ENCODE results near the gene PTPRD.

DNA sequence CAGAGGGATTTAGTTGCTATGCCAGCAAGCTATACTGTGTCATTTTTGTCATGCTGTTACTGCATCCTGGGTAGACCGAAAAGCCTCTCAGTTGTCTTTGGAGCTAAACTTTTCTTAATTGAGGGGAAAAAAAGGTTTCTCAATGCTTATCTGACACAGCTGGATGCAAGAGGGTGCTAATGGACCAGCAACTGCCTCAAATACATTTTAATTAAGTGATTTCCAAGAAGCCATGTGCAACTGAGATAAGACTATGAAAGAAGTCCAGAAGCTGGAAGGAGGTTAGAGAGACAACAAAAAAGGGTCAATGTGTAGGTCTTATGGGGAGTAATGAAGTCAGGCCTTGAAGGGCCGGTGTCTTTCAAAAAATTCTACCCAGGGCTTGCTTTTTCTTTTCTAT, 2347.5 kb downstream of the PTPRD start:
- TF ChIP-seq, protein P1, sequence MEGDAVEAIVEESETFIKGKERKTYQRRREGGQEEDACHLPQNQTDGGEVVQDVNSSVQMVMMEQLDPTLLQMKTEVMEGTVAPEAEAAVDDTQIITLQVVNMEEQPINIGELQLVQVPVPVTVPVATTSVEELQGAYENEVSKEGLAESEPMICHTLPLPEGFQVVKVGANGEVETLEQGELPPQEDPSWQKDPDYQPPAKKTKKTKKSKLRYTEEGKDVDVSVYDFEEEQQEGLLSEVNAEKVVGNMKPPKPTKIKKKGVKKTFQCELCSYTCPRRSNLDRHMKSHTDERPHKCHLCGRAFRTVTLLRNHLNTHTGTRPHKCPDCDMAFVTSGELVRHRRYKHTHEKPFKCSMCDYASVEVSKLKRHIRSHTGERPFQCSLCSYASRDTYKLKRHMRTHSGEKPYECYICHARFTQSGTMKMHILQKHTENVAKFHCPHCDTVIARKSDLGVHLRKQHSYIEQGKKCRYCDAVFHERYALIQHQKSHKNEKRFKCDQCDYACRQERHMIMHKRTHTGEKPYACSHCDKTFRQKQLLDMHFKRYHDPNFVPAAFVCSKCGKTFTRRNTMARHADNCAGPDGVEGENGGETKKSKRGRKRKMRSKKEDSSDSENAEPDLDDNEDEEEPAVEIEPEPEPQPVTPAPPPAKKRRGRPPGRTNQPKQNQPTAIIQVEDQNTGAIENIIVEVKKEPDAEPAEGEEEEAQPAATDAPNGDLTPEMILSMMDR (IDR thresholded peaks at IDR 0.05): no peak
- TF ChIP-seq POLR2A (IDR thresholded peaks at IDR 0.05): no peak

All from thyroid gland (tissue), 4 donors.